A673 (cell line): Measurements from ENCODE around the gene CDK14.

Source experiments
- EZH2 ChIP-seq: fragments of 200-600 bp; sonication (generic); IDR thresholded peaks from 2 replicates; pipeline ENCODE4 v1.6.1; 2017; ENCODE audit warnings: borderline replicate concordance, low read depth, mild to moderate bottlenecking, mixed read lengths, antibody characterized with exemption, low read length; ENCODE audit not compliant: poor library complexity, severe bottlenecking
- TF ChIP-seq, protein P1 (sequence below): fragments of 300-800, 200-600 bp; sonication (generic); conservative IDR thresholded peaks from 2 replicates; pipeline ENCODE4 v1.5.1; 2017; ENCODE audit warnings: low read depth, mild to moderate bottlenecking, antibody characterized with exemption, low read length, moderate library complexity, mixed read lengths

- no peak for TF ChIP-seq EZH2
- TF ChIP-seq, protein P1, sequence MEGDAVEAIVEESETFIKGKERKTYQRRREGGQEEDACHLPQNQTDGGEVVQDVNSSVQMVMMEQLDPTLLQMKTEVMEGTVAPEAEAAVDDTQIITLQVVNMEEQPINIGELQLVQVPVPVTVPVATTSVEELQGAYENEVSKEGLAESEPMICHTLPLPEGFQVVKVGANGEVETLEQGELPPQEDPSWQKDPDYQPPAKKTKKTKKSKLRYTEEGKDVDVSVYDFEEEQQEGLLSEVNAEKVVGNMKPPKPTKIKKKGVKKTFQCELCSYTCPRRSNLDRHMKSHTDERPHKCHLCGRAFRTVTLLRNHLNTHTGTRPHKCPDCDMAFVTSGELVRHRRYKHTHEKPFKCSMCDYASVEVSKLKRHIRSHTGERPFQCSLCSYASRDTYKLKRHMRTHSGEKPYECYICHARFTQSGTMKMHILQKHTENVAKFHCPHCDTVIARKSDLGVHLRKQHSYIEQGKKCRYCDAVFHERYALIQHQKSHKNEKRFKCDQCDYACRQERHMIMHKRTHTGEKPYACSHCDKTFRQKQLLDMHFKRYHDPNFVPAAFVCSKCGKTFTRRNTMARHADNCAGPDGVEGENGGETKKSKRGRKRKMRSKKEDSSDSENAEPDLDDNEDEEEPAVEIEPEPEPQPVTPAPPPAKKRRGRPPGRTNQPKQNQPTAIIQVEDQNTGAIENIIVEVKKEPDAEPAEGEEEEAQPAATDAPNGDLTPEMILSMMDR, result no peak
These were observed 411.2 kb downstream of the CDK14 start for GRCh38 chr7:91007371-91007770.
